ENCODE results near the gene ECT2L.

DNA sequence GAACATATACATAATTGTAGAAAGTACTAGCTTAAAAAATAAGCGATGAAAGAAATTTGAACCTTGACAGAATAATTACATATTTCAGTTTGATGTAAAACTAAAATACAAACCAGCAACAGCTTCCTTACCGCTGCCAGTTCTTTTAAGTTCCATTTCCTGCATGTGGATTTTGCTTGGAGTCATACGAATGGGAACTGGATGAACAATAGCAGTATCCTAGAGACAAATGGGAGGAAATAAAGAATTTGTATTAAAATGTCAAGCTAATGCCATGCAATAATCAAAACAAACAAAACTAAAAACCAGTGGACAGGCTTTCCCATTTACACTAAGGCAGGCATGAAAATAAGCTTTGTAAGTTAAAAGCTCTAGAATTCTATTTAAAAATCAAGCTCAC is 125.0 kb downstream of the ECT2L start:
- TF ChIP-seq, protein P1, sequence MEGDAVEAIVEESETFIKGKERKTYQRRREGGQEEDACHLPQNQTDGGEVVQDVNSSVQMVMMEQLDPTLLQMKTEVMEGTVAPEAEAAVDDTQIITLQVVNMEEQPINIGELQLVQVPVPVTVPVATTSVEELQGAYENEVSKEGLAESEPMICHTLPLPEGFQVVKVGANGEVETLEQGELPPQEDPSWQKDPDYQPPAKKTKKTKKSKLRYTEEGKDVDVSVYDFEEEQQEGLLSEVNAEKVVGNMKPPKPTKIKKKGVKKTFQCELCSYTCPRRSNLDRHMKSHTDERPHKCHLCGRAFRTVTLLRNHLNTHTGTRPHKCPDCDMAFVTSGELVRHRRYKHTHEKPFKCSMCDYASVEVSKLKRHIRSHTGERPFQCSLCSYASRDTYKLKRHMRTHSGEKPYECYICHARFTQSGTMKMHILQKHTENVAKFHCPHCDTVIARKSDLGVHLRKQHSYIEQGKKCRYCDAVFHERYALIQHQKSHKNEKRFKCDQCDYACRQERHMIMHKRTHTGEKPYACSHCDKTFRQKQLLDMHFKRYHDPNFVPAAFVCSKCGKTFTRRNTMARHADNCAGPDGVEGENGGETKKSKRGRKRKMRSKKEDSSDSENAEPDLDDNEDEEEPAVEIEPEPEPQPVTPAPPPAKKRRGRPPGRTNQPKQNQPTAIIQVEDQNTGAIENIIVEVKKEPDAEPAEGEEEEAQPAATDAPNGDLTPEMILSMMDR (conservative IDR thresholded peaks at IDR 0.05; ENCODE audit: low read depth, low read length), result no peak
- no peak for TF ChIP-seq EZH2 (IDR thresholded peaks at IDR 0.05; ENCODE audit: borderline replicate concordance, low read depth, low read length, poor library complexity, severe bottlenecking)
